GM21619 (cell line): ENCODE results near the gene WNK1.
"Not testable (repeated sequence)": the region's sequence is repeated elsewhere in the genome, so short reads cannot be mapped to it uniquely, and the experiment has no call there.

Experiments
- ATAC-seq: cut with Tn5 transposase; IDR thresholded peaks from one replicate; pipeline ENCODE4 v1.9.1; 2021; ENCODE audit not compliant: unreplicated experiment

WNK1 gene

DNA sequence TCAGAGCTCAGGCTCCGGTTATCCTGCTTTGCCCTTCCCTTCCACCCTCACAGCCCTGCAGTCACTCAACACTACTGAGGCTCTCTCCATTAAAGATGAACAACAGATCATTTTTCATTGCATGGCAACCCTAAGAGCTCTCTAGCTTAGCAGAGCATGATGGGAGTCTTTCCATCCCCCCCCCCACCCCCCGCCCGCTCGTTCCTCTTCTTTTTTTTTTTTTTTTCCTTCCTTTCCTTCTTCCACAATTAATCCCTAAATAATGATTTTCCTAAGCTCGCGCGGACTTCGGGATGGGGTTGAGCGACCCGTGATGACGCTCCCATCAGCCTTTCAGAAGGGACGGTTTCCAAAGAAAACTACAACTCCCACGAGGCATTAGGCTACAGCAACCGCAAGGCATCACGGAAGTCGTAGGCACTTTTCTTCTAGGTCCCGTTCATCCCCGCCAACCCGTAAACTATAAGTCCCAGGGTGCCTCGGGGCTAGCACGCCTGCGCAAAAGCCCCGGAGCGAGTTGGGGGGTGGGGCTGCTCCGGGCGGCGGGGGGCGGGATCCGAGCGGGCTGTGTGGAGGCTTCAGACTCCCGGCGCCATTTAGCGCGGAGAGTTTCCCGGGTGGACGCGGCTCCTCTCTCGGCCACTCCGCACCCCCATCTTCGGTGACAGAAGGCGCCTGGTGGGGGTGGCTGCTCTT, at the start of gene WNK1:
WNK1 (plus strand) TSS at position 581 of the 696 bp plus-strand sequence. CDS start 987 bp downstream, outside the sequence.
- ATAC-seq, result peak; percentile 39

DNA sequence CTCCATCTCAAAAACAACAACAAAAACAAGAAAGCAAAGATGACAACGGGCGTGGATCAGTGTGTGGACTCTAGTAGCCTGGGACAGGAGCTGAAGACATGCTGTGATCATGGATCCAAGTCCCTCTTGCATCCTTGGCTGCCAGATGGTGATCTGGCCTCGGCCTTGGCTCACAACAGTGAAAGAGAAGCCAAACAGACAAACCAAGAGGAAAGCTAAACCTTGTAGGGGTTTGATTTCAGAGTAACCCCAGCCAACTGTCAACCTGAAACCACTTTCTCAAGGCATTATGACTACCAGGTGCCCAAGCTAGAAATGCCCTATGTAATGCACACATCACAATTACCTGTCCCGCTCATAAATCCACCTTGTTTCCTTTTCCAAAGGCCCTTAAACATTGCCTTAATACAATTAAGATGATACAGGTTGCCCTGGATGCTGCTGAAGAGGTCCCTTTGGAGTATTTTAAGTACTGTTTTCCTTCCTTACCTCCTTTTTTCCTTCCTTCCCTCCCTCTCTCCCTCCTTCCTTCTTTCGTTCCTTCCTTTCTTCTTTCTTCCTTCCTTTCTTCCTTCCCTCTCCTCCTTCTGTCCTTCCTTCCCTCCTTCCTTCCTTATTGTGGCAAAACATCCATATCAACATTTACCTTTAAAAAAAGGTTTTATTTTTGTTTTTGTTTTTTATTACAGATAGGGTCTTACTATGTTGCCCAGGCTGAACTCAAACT, 47.7 kb upstream of the WNK1 start:
- ATAC-seq, result no peak

DNA sequence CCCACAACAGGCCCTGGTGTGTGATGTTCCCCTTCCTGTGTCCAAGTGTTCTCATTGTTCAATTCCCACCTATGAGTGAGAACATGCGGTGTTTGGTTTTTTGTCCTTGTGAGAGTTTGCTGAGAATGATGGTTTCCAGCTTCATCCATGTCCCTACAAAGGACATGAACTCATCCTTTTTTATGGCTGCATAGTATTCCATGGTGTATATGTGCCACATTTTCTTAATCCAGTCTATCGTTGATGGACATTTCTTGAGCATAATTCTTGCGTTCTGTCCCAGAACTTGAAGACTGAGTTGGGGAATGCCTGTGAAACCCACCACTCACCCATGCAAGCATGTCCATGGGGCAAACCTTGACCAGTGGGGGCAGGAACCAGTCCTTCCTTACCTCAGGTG, 44.3 kb upstream of the WNK1 start:
- not testable (repeated sequence) for ATAC-seq

DNA sequence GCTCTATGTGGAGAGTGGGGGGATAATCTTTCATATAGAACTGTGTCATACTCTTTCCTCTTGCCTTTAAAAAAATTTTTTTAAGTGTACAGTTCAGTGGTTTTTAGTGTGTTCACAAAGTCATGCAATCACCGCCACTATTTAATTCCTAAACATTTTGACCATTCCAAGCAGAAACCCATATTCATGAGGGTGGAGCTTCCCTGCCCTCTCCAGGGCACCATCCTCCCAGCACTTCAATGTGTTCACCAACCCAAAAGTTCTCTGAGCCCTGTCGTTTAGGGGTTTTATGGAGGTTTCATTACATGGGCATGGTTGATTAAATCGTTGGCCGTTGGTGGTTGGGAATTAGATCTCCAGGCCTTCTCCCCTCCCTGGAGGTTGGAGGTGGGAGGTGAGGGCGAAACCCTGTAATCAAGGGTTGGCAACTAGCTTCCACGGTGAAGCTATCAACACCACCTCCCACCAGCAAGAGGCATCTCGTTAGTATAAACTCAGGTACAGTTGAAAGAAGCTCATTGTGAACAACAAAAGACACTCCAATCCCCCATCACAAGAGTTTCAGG, 42.8 kb upstream of the WNK1 start:
- no peak for ATAC-seq

DNA sequence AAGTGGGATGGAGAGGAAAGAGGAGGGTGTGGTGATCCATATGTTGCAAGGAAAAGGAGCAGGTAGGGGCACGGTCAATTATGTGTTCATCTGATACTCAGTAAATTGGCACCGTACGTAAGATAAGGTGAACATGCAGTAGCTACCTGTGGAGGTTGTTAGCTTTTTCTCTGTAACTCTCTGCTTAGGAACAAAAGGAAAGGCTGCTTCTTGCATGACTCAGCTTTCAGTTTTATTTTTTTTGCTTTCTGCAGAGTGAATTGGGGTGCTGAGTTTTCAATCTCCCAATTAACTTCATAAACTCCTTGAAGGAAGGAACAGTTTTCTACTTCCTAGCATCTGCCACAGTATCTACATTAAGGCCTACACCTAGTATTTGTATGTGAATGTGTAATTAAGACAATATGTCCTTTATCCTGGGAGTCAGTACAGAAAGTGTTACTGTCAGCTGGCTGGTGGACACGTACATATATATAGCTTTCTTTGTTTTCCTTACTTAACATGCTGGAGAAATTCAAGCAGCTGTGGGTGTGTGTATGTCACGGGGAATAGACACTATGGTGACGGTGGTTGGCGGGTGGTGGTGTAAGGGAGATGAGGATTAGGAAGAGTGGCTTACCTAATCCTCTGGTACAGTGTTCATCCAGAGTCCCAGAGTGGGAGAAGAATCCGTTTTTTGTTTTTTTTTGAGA, 40.1 kb upstream of the WNK1 start:
- ATAC-seq, result no peak

DNA sequence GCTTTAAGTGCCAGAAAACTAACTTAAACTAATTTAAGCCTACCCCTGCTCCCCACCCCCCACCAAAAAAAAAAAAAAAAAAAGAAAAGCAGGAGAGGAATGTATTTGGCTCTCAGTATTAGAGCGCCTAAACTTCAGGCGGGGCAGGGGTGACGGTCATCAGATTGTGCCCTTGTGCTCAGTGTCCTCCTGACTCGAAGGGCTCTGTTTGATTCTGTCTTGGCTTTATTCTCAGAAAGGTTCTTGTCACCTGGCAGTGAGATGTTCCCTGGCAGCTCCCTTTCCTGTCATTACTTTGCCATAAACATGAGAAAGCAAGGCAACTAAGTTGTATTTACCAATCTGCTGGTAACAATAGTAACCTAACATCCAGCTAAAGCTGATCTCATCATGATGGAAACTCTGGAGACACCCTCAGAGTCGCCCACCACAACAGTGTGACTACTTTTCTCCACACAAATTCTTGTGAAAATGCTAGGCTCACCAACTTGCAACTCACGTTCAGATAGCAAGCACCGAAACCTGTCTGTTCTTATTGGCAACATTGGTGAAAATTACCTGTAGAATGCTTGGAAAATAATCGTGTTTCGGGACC, 39.0 kb upstream of the WNK1 start:
- no peak for ATAC-seq

DNA sequence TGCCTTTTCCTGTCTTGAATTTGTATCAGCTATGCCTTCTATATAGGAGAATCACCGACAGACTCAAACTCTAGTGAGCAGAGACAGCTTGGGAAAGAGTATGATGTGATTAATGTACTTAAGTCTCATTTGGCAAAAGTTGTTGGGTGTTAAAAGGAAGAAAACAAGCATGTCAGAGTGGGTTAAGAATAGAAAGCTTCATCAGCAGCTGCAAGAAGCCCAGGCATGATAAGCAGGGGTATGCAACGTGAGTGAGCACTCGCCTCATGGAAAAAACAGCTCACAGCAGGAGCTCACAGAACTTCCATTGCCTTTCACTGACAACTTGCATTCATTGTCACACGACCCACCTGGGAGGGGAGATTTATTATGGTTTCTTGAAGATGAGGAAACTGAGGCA, 35.9 kb upstream of the WNK1 start:
- ATAC-seq, result no peak

DNA sequence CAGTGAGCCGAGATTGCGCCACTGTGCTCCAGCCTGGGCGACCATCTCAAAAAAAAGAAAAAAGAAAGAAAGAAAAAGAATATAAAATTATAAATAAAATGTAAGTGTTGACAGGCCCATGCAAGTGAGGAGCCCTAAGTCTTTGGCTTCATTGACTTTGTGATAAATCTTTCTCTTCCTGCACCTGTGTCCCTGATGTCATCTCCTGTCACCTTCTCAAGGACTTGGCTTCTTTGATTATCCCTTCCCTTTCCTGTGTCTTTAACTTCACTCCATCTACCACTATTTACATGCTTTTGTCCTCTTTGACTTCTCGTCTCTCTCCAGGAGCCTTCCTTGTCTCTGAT, 33.6 kb upstream of the WNK1 start:
- ATAC-seq, result no peak

DNA sequence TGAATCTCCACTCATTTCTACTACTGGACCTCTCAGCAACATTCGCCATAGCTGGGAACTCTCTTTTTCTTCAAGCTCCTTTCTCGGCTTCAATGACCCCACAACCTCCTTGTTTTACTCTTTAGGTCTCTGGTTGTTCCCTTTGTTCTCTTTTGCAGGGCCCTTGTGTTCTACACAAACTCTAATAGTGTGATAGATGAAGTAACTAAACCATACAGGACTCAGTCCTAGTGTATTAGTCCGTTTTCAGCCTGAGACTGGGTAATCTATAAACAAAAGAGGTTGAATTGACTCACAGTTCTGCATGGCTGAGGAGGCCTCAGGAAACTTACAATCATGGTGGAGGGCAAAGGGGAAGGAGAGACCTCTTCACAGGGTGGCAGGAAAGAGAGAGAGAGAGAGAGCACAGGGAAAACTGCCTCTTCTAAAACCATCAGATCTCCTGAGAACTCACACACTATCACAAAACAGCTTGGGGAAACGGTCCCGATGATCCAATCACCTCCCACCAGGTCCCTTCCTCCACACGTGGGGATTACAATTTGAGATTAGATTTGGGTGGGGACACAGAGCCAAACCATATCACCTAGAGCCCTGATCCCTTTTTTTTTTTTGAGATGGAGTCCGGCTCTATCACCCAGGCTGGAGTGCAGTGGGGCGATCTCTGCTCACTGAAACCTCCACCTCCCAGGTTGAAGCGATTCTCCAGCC, 32.0 kb upstream of the WNK1 start:
- no peak for ATAC-seq

DNA sequence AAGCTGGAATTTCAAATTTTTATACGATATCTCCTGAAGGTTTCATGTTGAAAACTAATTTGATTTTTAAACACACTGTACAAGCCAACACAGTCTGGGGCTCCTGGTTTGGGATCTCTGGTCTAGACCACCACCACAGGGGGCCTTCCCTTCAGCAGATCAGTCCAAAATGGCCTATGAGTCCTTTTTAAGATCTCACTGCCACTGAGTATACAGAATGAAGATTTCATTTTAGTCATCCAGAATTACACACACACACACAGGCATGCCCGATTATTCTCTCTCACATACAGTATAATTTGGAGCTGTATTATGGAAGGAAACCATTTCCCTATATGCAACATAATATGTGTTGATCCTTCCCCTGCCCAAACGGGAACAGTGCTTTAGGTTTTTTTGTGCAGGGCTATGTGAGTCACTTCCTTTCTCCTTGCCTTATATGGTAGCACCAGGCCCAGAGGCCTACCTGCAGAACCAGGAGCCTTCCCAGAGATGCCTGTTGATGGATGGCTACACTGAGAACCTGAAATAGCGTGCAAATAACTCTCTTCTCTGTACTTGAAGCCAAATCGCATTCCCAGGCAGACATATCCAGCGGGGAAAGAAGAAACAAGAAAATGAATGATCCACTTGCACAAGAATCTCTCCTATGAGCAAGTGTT, 28.1 kb upstream of the WNK1 start:
- ATAC-seq, result peak; percentile 51

DNA sequence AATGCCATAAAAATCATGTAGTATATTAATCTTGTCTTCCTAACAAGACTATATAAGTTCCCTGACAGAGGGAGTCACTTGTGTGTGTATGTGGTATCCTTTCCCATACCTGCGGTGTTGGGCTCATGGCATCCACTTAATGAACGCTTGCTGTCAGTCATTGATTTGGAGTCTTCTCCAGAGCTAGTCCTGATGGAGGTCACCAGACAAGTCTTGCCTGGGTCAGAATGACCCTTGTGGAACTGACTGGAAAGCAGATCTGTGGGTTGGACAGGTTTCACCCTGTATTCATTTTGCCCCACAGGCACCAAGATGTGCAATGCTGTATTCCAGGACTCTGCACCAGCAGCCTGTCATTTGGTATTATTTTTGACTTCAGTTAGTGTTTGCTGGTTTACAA, 27.3 kb upstream of the WNK1 start:
- ATAC-seq, result no peak

DNA sequence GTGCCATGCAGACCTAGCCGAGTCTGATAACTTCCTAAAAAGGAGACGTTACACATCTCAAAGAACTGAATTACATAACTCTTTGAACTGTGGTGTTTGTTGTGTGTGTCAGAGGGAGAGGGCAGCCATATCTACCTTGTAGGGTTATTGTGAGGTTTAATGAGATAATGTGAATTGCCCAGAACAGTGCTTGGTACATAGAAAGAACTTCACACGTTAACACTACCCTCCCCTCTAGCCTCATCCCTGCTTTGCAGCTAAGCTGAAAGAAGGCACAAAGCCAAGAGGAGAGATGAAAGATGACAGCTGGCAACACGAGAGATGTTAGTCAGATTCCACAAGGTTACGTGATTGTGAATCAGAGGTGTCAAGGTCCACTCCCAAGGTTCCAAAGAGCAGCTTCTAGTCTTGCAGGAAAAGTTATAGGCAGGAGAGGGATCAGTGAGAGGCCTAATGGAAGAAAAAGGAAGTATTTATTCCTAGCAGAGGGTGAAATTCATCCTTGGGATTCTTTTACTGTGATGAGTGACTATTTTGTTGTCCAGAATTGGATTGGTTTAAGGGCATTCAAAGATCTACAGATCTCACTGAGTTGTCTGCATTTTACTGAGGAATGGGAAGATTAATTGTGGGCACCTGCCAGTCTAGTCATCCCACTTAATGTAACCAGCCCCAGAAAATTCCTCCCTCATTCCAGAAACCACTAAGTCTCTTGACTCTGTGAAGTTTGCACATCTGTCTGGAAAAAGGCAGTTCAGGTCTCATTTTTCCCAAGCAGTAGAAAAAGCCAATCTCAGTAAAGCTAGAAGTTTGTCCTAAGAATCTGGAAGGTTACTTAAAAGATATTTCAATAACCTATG, 25.9 kb upstream of the WNK1 start:
- no peak for ATAC-seq

DNA sequence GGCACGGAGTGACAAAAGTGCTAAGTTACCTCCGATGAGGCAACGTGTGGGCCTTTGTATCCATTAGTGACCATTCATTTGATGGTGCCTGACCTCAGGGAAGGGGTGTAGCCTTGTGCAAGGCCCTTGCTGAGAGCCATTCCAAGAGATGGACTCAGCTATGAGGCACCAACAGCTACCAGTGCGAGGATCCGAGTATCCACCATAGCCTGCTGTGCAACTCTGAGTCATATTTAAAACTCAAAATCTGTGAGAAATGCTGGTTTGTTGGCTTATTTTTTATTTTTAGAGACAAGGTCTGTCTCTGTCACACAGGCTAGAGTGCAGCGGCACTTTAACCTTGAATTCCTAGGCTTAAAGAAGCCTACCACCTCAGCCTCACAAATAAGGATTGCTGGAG, 25.1 kb upstream of the WNK1 start:
- no peak for ATAC-seq

DNA sequence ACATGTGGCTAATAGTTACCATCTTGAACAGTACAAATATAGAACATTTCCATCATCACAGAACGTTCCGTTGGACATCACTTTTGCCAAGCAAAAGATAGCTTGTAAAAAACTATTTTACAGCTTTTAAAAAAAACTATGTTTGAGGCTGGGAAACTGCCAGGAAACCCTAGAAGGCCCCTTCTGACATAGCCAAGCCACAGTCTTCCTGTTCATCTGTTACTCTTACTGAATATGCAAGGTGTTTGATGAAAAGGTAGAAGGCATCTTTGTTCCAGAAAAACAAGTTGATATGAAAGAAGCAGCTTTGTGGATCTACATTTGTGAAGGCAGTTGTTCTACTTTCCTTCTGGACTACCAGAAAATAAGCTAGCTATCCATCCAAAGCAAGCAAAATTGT, 23.6 kb upstream of the WNK1 start:
- ATAC-seq, result no peak

DNA sequence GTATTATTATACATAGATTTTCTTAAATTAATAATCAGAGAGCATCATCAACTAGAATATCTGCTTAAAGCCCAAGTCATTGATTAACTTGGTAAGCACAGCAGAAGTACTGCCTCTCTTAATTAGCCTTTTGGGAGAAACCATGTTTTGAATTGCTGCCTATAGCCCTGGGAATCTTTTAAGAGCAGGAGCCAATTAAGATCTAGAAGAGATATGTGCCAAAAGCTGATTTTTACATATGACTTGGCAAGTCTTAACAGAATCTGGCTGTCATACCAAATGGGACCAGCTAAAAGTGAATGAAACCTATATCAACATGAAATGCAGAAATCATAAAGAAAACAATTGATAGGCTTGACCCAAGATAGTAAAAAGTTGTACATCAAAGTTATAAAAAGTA, 23.2 kb upstream of the WNK1 start:
- ATAC-seq, result no peak

DNA sequence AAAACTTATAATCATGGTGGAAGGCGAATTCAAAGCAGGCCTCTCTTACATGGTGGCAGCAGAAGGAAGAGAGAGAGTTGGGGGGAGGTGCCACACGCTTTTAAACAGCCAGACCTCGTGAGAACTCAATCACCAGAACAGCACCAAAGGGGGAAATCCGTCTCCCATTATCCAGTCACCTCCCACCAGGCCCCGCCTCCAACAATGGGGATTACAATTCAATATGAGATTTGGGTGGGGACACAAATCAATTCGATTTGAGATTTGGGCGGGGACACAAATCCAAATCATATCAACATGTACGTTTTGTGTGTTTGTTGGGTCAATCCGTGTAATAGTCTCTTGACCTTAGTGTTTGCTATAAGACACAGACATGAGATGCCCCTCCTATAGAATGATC, 21.8 kb upstream of the WNK1 start:
- ATAC-seq, result no peak

DNA sequence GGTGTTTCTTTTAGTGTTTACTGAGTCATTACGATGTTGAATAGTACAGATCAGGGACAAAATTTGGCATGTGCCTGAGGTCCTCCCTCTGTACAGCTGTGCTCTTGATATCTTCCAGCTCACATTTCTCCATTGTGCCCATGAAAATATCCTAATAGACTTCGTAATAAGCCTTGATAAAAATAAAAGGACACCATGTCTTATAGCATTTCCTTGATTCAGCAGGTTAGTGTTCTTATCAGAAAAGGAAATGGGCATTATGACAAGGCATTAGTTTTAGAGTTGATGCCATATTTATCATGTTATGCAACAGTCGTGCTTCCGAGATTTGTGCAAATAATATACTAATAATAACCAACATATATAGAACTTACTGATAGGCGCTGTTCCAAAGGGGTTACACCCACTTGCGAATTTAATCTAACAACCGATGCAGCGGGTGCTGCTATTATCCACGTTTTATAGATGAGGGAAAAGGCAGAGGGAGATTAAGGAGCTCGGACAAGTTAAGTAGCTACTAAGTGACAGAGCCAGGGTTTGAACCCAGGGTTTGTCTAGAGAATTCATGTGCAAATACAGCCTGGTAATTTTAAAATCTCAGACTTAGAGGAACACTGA, 15.1 kb upstream of the WNK1 start:
- no peak for ATAC-seq

DNA sequence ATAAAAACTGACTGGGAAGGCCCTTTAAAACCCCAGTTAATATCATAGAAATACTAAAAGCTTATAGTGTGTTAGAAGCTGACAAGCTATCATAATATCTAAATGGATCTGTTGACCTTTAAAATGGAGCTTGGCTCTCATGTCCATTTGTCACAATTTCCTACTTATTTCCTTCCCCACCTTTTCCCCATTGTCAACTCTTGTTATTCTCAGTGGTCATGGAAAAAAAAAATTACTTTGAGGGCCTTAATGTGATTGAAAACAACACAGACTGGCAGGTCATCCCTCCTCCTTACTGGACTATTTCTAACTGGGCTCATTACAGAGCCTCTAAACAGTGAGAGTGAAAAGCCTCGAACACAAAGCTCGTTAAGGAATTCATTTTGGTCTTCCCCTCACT, 13.7 kb upstream of the WNK1 start:
- no peak for ATAC-seq

DNA sequence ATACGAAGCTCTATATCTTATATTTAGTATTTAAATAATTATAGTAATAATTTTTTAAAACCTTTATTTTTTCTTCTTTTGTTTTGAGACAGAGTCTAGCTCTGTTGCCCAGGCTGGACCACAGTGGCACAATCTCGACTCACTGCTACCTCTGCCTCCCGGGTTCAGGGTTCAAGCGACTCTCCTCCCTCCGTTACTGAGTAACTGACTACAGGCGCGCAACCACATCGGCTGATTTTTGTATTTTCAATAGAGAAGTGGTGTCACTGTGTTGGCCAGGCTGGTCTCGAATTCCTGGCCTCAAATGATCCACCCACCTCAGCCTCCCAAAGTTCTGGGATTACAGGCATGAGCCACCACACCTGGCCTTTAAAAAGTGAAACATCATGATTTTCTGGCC, 13.0 kb upstream of the WNK1 start:
- ATAC-seq, result no peak
